ENCODE data around the gene ARHGAP6.

- no peak for TF ChIP-seq CTCF (IDR thresholded peaks at IDR 0.05)
- TF ChIP-seq POLR2A (IDR thresholded peaks at IDR 0.05), result no peak
Measured at GRCh38 chrX:11254417-11255109, 411.2 kb downstream of the ARHGAP6 start.

All from heart left ventricle (tissue), 13 donors.